Lower leg skin (tissue), 3 donors: Measurements from ENCODE around the gene RASA3.

Source experiments
- POLR2A ChIP-seq, 2 donors: fragments of 450-650 bp; IDR thresholded peaks; one replicate each; pipeline ENCODE4 v1.6.1; 2016 to 2017; ENCODE audit warnings: antibody characterized with exemption in 2 of 2, mild to moderate bottlenecking in 1 of 2, moderate library complexity in 1 of 2
- TF ChIP-seq, protein P1 (sequence below), 3 donors: fragments of 450-650 bp; IDR thresholded peaks; one replicate each; pipeline ENCODE4 v1.5.1; 2016; ENCODE audit warnings: antibody characterized with exemption in 3 of 3, mild to moderate bottlenecking in 3 of 3, moderate library complexity in 2 of 3

DNA sequence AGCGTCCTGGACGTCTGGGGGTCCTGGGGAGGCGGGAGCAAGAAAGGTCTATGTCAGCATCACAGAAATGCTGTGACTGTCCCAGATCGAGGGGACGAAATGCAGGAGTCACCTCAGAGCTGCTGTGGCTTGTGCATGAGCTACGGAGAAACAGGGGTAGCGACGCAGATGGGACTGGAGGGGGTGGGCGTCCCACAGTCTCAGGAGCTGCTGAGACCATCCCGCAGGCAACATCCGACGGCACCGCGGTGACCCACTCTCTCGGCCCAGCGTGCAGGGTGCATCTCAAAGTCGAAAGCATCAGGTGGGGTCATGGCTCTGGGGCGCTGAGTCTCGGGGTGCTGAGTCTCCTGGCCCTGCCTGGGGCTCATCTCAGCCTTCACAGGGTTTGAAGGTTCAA is 121.2 kb downstream of the RASA3 start:
- no peak for TF ChIP-seq POLR2A (IDR thresholded peaks at IDR 0.05)
- TF ChIP-seq, protein P1, sequence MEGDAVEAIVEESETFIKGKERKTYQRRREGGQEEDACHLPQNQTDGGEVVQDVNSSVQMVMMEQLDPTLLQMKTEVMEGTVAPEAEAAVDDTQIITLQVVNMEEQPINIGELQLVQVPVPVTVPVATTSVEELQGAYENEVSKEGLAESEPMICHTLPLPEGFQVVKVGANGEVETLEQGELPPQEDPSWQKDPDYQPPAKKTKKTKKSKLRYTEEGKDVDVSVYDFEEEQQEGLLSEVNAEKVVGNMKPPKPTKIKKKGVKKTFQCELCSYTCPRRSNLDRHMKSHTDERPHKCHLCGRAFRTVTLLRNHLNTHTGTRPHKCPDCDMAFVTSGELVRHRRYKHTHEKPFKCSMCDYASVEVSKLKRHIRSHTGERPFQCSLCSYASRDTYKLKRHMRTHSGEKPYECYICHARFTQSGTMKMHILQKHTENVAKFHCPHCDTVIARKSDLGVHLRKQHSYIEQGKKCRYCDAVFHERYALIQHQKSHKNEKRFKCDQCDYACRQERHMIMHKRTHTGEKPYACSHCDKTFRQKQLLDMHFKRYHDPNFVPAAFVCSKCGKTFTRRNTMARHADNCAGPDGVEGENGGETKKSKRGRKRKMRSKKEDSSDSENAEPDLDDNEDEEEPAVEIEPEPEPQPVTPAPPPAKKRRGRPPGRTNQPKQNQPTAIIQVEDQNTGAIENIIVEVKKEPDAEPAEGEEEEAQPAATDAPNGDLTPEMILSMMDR (IDR thresholded peaks at IDR 0.05): no peak
